GM12878 (cell line): Measurements from ENCODE around the gene STRIP2. TPM values are rescaled to one million over a fixed set of nuclear protein-coding genes. Genes with fewer than 3 reads are reported as not detected.

ENCODE experiments used
- ATAC-seq: fragments of 200-7000 bp; cut with Tn5 transposase; 3 replicates; pipeline ENCODE4 v1.9.1; 2020; ENCODE audit warnings: mild to moderate bottlenecking, moderate library complexity
- BruUV-seq: library from RNA; stranded (reverse); fragments of 400-500 nt; replicated peaks from 2 replicates; lab custom pipeline; 2021; lab: Mats Ljungman, UMichigan
- CTCF ChIA-PET: fragments of 300-600 bp; sonication (Branson Sonifier 250); formaldehyde crosslinking; extraction: SDS; loops from one replicate; lab custom pipeline; 2021; ENCODE audit warnings: inconsistent platforms; lab: Yijun Ruan, JAX
- POLR2A ChIA-PET: fragments of 350-600 bp; formaldehyde crosslinking; extraction: SDS; loops from one replicate; lab custom pipeline; 2021; ENCODE audit warnings: inconsistent platforms; lab: Charles Lee
- RAD21 ChIA-PET: fragments of 300-600 bp; sonication (Branson Sonifier 250); formaldehyde crosslinking; loops from one replicate; lab custom pipeline; 2023; ENCODE audit warnings: antibody characterized with exemption; ENCODE audit not compliant: unreplicated experiment; lab: Charles Lee
- SMC1A ChIA-PET: fragments of 300-600 bp; sonication (Branson Sonifier 250); formaldehyde crosslinking; loops from one replicate; lab custom pipeline; 2023; ENCODE audit not compliant: unreplicated experiment, uncharacterized antibody; lab: Charles Lee
- DNase-seq: peaks from one replicate; pipeline ENCODE4 v3.0.0-alpha.2; 2011; ENCODE audit warnings: low read depth, low spot score
- FAIRE-seq: peaks from 3 replicates; lab custom pipeline; 2011; peaks lifted over from hg19 to GRCh38; lab: Jason Lieb, UNC
- H2AFZ ChIP-seq: 2 replicates; pipeline ENCODE4 v1.6.0; 2011; ENCODE audit warnings: low read depth, low read length, control low read depth; ENCODE audit not compliant: control insufficient read depth
- H3K27ac ChIP-seq: 2 replicates; pipeline ENCODE4 v1.5.1; 2011; ENCODE audit warnings: control low read depth; ENCODE audit not compliant: control insufficient read depth, insufficient read depth
- H3K27me3 ChIP-seq, 2 experiments: replicated peaks in 1 of 2; 2 replicates each; pipeline versions ENCODE4 v1.6.0 to v1.6.1; 2011; ENCODE audit warnings: low read length in 1 of 2; ENCODE audit not compliant: control insufficient read depth in 2 of 2, insufficient read depth in 2 of 2
- H3K36me3 ChIP-seq, 2 experiments: 2 replicates each; pipeline ENCODE4 v1.5.1; 2011; ENCODE audit warnings: low read length in 1 of 2; ENCODE audit not compliant: control insufficient read depth in 2 of 2, insufficient read depth in 2 of 2
- H3K4me1 ChIP-seq: 2 replicates; pipeline ENCODE4 v1.6.1; 2011; ENCODE audit warnings: mild to moderate bottlenecking, low read length, moderate library complexity, mixed read lengths; ENCODE audit not compliant: control insufficient read depth, insufficient read depth
- H3K4me2 ChIP-seq: 2 replicates; pipeline ENCODE4 v1.6.0; 2011; ENCODE audit warnings: control low read depth; ENCODE audit not compliant: control insufficient read depth, insufficient read depth
- H3K4me3 ChIP-seq: fragments of 200-600 bp; sonication (generic); 2 replicates; pipeline ENCODE4 v1.5.1; 2016
- H3K79me2 ChIP-seq: 2 replicates; pipeline ENCODE4 v1.6.0; 2011; ENCODE audit warnings: low read length; ENCODE audit not compliant: control insufficient read depth, insufficient read depth
- H3K9ac ChIP-seq: 2 replicates; pipeline ENCODE4 v1.8.0; 2011; ENCODE audit warnings: low read length, control low read depth, mixed read lengths; ENCODE audit not compliant: control insufficient read depth, insufficient read depth
- H3K9me3 ChIP-seq: replicated peaks from 3 replicates; pipeline ENCODE4 v1.5.1; 2011; ENCODE audit warnings: mild to moderate bottlenecking, low read length; ENCODE audit not compliant: control insufficient read depth, insufficient read depth
- H4K20me1 ChIP-seq: 2 replicates; pipeline ENCODE4 v1.6.0; 2011; ENCODE audit not compliant: control insufficient read depth, insufficient read depth
- BCL11A ChIP-seq: IDR thresholded peaks from 2 replicates; pipeline ENCODE4 v1.6.1; 2011; ENCODE audit warnings: low read depth, low read length
- HDAC6 ChIP-seq: fragments of 200-600 bp; sonication (generic); IDR thresholded peaks from one replicate; pipeline ENCODE4 v1.8.0; 2017; ENCODE audit warnings: antibody characterized with exemption; ENCODE audit not compliant: unreplicated experiment
- JUNB ChIP-seq: IDR thresholded peaks from 2 replicates; pipeline ENCODE4 v1.6.1; 2016; ENCODE audit warnings: antibody characterized with exemption, mild to moderate bottlenecking
- KDM1A ChIP-seq: fragments of 200-600 bp; sonication (generic); IDR thresholded peaks from 2 replicates; pipeline ENCODE4 v1.6.1; 2016; ENCODE audit warnings: borderline replicate concordance
- MEF2A ChIP-seq: IDR thresholded peaks from 2 replicates; pipeline ENCODE4 v1.6.1; 2011; ENCODE audit warnings: low read depth, mild to moderate bottlenecking, low read length, moderate library complexity; ENCODE audit not compliant: insufficient read depth
- NFIC ChIP-seq: IDR thresholded peaks from 2 replicates; pipeline ENCODE4 v1.6.1; 2012; ENCODE audit warnings: low read depth, mild to moderate bottlenecking, inconsistent platforms, low read length, moderate library complexity
- POLR2AphosphoS2 ChIP-seq: IDR thresholded peaks from 2 replicates; pipeline ENCODE4 v1.6.1; 2011; ENCODE audit warnings: low read depth, mild to moderate bottlenecking, low read length, improper control_type of control experiment, moderate library complexity
- SMAD1 ChIP-seq: fragments of 450-650 bp; IDR thresholded peaks from 2 replicates; pipeline ENCODE4 v1.6.1; 2018; ENCODE audit warnings: mild to moderate bottlenecking, low read depth; ENCODE audit not compliant: partially characterized antibody
- YBX1 ChIP-seq: fragments of 450-650 bp; IDR thresholded peaks from 2 replicates; pipeline ENCODE4 v1.6.1; 2016; ENCODE audit warnings: antibody characterized with exemption
- WGBS: methylation state at CpG from one replicate; pipeline ENCODE4 v1.1.6; 2016; ENCODE audit warnings: low lambda C conversion rate; ENCODE audit not compliant: insufficient replicate concordance, insufficient coverage; ENCODE audit errors: missing lambda C conversion rate; 5-methylcytosine and 5-hydroxymethylcytosine counted together
- in situ Hi-C: fragments of 300-500 bp; cut with MboI; formaldehyde crosslinking; loops from 9 replicates; pipeline ENCODE4 v1.14.3; 2018; ENCODE audit warnings: mixed read lengths
- intact Hi-C: fragments of 100-400 bp; cut with micrococcal nuclease; formaldehyde crosslinking; loops from one replicate; pipeline ENCODE4 v1.14.2; 2022; ENCODE audit not compliant: unreplicated experiment
- polyA plus RNA-seq, 11 experiments: library from polyadenylated mRNA; depleted of rRNA in 4 of 11; unstranded in 6 of 11; stranded (reverse) in 5 of 11; fragments of >200 nt; fragmentation: Nextera tagmentation in 4 of 11; fragmentation: Illumina TruSeq in 1 of 11; extraction: Ambion mirVana in 4 of 11; extraction: Trizol in 1 of 11; gene quantifications; 1 replicate in 1 of 11; 2 replicates in 10 of 11; pipeline versions ENCODE4 v1.2.1 to v1.2.3, GENCODE V29; 2011 to 2016; ENCODE audit warnings: inconsistent platforms in 2 of 11, missing spikeins in 2 of 11, low read depth in 1 of 11
- total RNA-seq, 4 experiments: library from RNA; depleted of rRNA in 3 of 4; stranded (reverse); fragments of >200 nt in 3 of 4; fragmentation: Illumina TruSeq in 1 of 4; extraction: Trizol in 1 of 4; gene quantifications; 2 replicates each; pipeline versions ENCODE4 v1.2.1 to v1.2.3, GENCODE V29; 2013 to 2021
- TF ChIP-seq, protein P1 (sequence below), 3 experiments: IDR thresholded peaks in 2 of 3; conservative IDR thresholded peaks in 1 of 3; 2 replicates each; pipeline ENCODE4 v1.5.1; 2011; ENCODE audit warnings: low read depth in 3 of 3, low read length in 3 of 3, mild to moderate bottlenecking in 3 of 3, control low read depth in 2 of 3, moderate library complexity in 2 of 3, inconsistent platforms in 1 of 3, mixed read lengths in 1 of 3; ENCODE audit not compliant: control insufficient read depth in 2 of 3, insufficient read depth in 1 of 3; ENCODE audit errors: extremely low read depth in 1 of 3
- TF ChIP-seq, protein P2 (sequence below): fragments of 450-650 bp; formaldehyde crosslinking; IDR thresholded peaks from 2 replicates; pipeline ENCODE4 v1.5.0; 2022; ENCODE audit warnings: mild to moderate bottlenecking, missing genetic modification characterization
- TF ChIP-seq, protein P3 (sequence below): fragments of 450-650 bp; IDR thresholded peaks from 2 replicates; pipeline ENCODE4 v1.6.1; 2016; ENCODE audit warnings: mild to moderate bottlenecking, moderate library complexity, borderline replicate concordance

The STRIP2 gene
- total and polyA plus RNA-seq, 10 of the 15 experiments (the other 5 are each of a cell fraction or from before 2014, with no cell fraction given): 0.48 to 5.8 (median 1.8) TPM

DNA sequence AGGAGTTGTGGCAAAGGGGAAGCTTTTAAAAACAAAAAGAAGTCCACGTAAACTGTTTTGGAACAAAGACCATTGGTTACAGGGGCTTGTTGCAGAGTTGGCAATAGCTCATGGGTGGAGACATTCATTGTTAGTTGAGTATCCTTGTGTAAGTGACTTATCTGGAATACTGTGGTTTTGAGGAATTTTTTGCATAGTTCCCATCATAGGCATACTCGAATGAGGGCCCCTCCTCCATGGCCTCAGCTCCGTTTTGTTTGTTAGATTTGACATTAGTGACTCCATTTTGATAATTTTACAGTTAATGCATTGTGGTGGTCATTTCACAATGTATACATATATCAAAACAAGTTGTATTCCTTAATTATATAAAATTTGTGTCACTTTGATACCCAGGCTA, 55.3 kb downstream of the STRIP2 start (continued):
- TF ChIP-seq, protein P1, sequence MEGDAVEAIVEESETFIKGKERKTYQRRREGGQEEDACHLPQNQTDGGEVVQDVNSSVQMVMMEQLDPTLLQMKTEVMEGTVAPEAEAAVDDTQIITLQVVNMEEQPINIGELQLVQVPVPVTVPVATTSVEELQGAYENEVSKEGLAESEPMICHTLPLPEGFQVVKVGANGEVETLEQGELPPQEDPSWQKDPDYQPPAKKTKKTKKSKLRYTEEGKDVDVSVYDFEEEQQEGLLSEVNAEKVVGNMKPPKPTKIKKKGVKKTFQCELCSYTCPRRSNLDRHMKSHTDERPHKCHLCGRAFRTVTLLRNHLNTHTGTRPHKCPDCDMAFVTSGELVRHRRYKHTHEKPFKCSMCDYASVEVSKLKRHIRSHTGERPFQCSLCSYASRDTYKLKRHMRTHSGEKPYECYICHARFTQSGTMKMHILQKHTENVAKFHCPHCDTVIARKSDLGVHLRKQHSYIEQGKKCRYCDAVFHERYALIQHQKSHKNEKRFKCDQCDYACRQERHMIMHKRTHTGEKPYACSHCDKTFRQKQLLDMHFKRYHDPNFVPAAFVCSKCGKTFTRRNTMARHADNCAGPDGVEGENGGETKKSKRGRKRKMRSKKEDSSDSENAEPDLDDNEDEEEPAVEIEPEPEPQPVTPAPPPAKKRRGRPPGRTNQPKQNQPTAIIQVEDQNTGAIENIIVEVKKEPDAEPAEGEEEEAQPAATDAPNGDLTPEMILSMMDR (IDR thresholded peaks at IDR 0.05 in 2 of 3, conservative IDR thresholded peaks at IDR 0.05 in 1 of 3; ENCODE audit: control insufficient read depth in 2 of 3, extremely low read depth in 1 of 3, insufficient read depth in 1 of 3, low read depth in 3 of 3, low read length in 3 of 3): no peak
- TF ChIP-seq JUNB: no peak

DNA sequence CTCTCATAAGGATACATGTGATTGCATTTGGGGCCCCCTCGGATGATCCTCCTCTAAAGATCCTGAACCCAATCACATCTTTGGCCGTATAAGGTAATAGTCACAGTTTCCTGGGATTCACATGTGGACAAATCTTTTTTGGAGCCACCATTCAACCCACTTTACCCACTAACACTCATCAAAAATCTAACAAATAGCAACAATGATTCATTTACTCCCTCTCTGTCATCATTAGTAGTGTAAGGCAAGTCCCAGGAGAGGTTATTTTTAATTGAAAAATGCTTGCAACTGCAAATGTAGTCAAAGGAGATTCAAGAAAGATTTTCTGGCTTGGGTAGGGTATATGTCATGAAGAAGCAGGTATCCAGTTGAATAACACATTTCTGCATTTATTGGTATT, 58.2 kb downstream of the STRIP2 start:
- no peak for DNase-seq
- Histone ChIP-seq H3K9me3 (no peaks in the 10 kb centered on the region), H3K79me2 (no peaks in the 10 kb centered on the region), H3K36me3 (no peaks in the 10 kb centered on the region), H3K27me3 (no peaks in the 10 kb centered on the region), H4K20me1 (no peaks in the 10 kb centered on the region), H3K4me3 (no peak overlapping the region), H3K4me2 (no peak overlapping the region), H2AFZ (no peak overlapping the region), H3K4me1 (peaks cover 4% of the 10 kb centered on the region; the same call in 1 of the 2 replicates), H3K27ac (no peak overlapping the region), H3K9ac (no peak overlapping the region)
- BruUV-seq: no TSS peak
- ChIA-PET SMC1A (no interaction called here), CTCF (no interaction called here), RAD21 (no interaction called here), POLR2A (no interaction called here)
- intact Hi-C loops (loop anchor here (5.0 kb wide), 1 partner anchor 115 kb away; no protein-coding TSS in a partner anchor), in situ Hi-C loops (no loop called here)
- no peak for FAIRE-seq
- 96% methylated on average over 2 of the region's 2 CpGs for WGBS
- ATAC-seq: no peak
- TF ChIP-seq, protein P2, sequence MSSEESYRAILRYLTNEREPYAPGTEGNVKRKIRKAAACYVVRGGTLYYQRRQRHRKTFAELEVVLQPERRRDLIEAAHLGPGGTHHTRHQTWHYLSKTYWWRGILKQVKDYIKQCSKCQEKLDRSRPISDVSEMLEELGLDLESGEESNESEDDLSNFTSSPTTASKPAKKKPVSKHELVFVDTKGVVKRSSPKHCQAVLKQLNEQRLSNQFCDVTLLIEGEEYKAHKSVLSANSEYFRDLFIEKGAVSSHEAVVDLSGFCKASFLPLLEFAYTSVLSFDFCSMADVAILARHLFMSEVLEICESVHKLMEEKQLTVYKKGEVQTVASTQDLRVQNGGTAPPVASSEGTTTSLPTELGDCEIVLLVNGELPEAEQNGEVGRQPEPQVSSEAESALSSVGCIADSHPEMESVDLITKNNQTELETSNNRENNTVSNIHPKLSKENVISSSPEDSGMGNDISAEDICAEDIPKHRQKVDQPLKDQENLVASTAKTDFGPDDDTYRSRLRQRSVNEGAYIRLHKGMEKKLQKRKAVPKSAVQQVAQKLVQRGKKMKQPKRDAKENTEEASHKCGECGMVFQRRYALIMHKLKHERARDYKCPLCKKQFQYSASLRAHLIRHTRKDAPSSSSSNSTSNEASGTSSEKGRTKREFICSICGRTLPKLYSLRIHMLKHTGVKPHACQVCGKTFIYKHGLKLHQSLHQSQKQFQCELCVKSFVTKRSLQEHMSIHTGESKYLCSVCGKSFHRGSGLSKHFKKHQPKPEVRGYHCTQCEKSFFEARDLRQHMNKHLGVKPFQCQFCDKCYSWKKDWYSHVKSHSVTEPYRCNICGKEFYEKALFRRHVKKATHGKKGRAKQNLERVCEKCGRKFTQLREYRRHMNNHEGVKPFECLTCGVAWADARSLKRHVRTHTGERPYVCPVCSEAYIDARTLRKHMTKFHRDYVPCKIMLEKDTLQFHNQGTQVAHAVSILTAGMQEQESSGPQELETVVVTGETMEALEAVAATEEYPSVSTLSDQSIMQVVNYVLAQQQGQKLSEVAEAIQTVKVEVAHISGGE (CRISPR knock-in tag): no peak
- TF ChIP-seq SMAD1: no peak
- TF ChIP-seq, protein P3, sequence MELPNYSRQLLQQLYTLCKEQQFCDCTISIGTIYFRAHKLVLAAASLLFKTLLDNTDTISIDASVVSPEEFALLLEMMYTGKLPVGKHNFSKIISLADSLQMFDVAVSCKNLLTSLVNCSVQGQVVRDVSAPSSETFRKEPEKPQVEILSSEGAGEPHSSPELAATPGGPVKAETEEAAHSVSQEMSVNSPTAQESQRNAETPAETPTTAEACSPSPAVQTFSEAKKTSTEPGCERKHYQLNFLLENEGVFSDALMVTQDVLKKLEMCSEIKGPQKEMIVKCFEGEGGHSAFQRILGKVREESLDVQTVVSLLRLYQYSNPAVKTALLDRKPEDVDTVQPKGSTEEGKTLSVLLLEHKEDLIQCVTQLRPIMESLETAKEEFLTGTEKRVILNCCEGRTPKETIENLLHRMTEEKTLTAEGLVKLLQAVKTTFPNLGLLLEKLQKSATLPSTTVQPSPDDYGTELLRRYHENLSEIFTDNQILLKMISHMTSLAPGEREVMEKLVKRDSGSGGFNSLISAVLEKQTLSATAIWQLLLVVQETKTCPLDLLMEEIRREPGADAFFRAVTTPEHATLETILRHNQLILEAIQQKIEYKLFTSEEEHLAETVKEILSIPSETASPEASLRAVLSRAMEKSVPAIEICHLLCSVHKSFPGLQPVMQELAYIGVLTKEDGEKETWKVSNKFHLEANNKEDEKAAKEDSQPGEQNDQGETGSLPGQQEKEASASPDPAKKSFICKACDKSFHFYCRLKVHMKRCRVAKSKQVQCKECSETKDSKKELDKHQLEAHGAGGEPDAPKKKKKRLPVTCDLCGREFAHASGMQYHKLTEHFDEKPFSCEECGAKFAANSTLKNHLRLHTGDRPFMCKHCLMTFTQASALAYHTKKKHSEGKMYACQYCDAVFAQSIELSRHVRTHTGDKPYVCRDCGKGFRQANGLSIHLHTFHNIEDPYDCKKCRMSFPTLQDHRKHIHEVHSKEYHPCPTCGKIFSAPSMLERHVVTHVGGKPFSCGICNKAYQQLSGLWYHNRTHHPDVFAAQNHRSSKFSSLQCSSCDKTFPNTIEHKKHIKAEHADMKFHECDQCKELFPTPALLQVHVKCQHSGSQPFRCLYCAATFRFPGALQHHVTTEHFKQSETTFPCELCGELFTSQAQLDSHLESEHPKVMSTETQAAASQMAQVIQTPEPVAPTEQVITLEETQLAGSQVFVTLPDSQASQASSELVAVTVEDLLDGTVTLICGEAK: no peak
- TF ChIP-seq NFIC: no peak
- no peak for TF ChIP-seq MEF2A
- TF ChIP-seq BCL11A: no peak
- TF ChIP-seq YBX1: no peak
- no peak for TF ChIP-seq POLR2AphosphoS2
- no peak for TF ChIP-seq KDM1A
- no peak for TF ChIP-seq HDAC6
